Measurements from ENCODE around the gene DPP7. TPM values are rescaled to one million over a fixed set of nuclear protein-coding genes. Genes with fewer than 3 reads are reported as not detected.

Gene DPP7
- total and polyA plus RNA-seq, 9 of the 15 experiments (the other 6 are each of a cell fraction or from before 2014, with no cell fraction given): 0.99 to 365 (median 132) TPM

DNA sequence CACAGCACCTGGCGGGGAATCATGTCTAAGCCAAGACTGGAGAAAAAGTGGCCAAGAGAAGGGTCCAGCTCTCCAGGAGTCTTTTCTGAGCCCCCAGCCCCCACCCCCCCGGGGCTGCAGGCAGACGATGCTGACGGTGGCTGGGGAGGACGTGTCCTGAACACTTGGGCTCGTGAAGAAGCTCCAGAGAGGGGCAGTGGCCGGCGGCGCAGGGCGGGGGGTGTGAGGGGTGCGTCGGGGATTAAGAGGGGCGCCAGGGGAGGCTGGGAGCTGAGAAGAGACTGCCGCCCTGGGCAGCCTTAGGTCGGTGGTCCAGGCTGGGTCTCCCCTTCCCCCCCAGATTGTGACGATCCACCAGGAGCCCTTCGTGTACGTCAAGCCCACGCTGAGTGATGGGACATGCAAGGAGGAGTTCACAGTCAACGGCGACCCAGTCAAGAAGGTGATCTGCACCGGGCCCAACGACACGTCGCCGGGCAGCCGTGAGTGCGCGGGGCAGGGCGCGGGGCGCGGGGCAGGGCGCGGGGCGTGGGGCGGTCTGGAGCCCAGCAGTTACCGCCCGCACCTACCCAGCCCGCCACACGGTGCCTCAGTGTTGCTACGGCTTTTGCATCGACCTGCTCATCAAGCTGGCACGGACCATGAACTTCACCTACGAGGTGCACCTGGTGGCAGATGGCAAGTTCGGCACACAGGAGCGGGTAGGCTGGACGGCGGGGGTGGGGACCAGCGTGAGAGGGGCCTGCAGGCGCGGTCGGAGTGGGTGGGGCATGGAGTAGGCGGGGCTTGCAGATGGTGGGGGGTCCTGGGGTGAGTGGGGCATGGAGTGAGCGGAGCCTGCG, 46.4 kb upstream of the DPP7 start:
- no peak overlapping the region for H3K4me3 ChIP-seq
- no peak overlapping the region for H3K27ac ChIP-seq (ENCODE audit: extremely low read depth, low read depth, low read length)
- H2AFZ ChIP-seq (ENCODE audit: low read depth, low read length): no peak overlapping the region
- TF ChIP-seq BRF1 (IDR thresholded peaks at IDR 0.05; ENCODE audit: borderline replicate concordance, extremely low read depth, insufficient read length) (no peak), PHB2 (IDR thresholded peaks at IDR 0.05; ENCODE audit: low read depth) (no peak), CHAMP1 (IDR thresholded peaks at IDR 0.05) (no peak), POLR2G (IDR thresholded peaks at IDR 0.05; ENCODE audit: low read depth, low read length) (no peak)
- TF ChIP-seq, protein P1, sequence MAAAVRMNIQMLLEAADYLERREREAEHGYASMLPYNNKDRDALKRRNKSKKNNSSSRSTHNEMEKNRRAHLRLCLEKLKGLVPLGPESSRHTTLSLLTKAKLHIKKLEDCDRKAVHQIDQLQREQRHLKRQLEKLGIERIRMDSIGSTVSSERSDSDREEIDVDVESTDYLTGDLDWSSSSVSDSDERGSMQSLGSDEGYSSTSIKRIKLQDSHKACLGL (CRISPR knock-in tag; IDR thresholded peaks at IDR 0.05; ENCODE audit: borderline replicate concordance, poor library complexity, severe bottlenecking): no peak
- H3K9ac ChIP-seq (ENCODE audit: insufficient read depth in 1 of 2, low read depth in 2 of 2, low read length in 2 of 2): no peak overlapping the region
- H3K36me3 ChIP-seq (ENCODE audit: control insufficient read depth, insufficient read depth, low read length): no peaks in the 10 kb centered on the region
- no peaks in the 10 kb centered on the region for H3K9me1 ChIP-seq (ENCODE audit: control insufficient read depth, insufficient read depth, low read length)
- H4K20me1 ChIP-seq (replicated peaks; ENCODE audit: control insufficient read depth, insufficient read depth, low read length): 0 out of 2 replicates have a peak, but pooled peaks cover 8% of the 10 kb centered on the region
- DNase-seq (ENCODE audit: extremely low read depth in 1 of 4, low spot score in 3 of 4): no peak
- FAIRE-seq: no peak
- WGBS (ENCODE audit: insufficient coverage, low coverage, missing lambda C conversion rate): 42% methylated on average over 33 of the region's 56 CpGs
- no peaks in the 10 kb centered on the region for H3K9me3 ChIP-seq (replicated peaks; ENCODE audit: control insufficient read depth, insufficient read depth, low read depth, low read length)
- H3K4me1 ChIP-seq (replicated peaks in 1 of 2; ENCODE audit: control insufficient read depth in 2 of 2, insufficient read depth in 2 of 2, low read length in 2 of 2): peaks cover 18 to 95% of the 10 kb centered on the region in 2 experiments; a peak in 4 of 5 replicates
- H3K27me3 ChIP-seq (ENCODE audit: control insufficient read depth in 2 of 2, insufficient read depth in 2 of 2, low read length in 2 of 2): peaks cover 5 to 17% of the 10 kb centered on the region in 2 experiments; a peak in 4 of 5 replicates
- BruUV-seq (replicated peaks): no TSS peak
- H3K4me2 ChIP-seq (ENCODE audit: insufficient read depth, low read length): no peak overlapping the region
- intact Hi-C loops (cut with micrococcal nuclease) (no loop called here), in situ Hi-C loops (cut with MboI) (no loop called here)
- CTCF ChIA-PET (ENCODE audit: low intra/inter-chr PET ratio): no interaction called here
- POLR2A ChIA-PET: interaction anchor here (0.6 kb wide), 1 partner anchor 28 kb away, joined by 3 read pairs; no protein-coding TSS in a partner anchor
- no peaks in the 10 kb centered on the region for H3K79me2 ChIP-seq (ENCODE audit: control insufficient read depth, insufficient read depth, low read length)
- no peak for ATAC-seq

Data from K562 (cell line).